ENCODE data around the gene PPP2R2D. TPM values are rescaled to one million over a fixed set of nuclear protein-coding genes. Genes with fewer than 3 reads are reported as not detected.

Gene PPP2R2D
- total and polyA plus RNA-seq, 9 donors, result 26.7 to 62.9 (median 42.0) TPM

- intact Hi-C loops (cut with DNase I), result loop anchor here in 3 of 4 donors (5.0 to 10.0 kb wide), 2 partner anchors 142 to 265 kb away; no protein-coding TSS in a partner anchor
- DNase-seq, result peak in 1 of 5 donors; percentile 26
These were observed 20.7 kb upstream of the PPP2R2D start for GRCh38 chr10:131880016-131880590.

GRCh38 chr10:131881104-131881880, 19.5 kb upstream of the PPP2R2D start:
- no peak overlapping the region for H3K4me3 ChIP-seq
- 81 to 89% (median 87%) methylated on average over 15 of the region's 15 CpGs for WGBS, 3 donors
- H3K36me3 ChIP-seq, result no peaks in the 10 kb centered on the region
- intact Hi-C loops (cut with DNase I), result loop anchor here in 3 of 4 donors (5.0 to 10.0 kb wide), 2 partner anchors 141 to 264 kb away; no protein-coding TSS in a partner anchor
- no peak for TF ChIP-seq POLR2A (IDR thresholded peaks at IDR 0.05)
- no peak for TF ChIP-seq CTCF (IDR thresholded peaks at IDR 0.05)
- H3K9me3 ChIP-seq, result no peaks in the 10 kb centered on the region
- H3K27me3 ChIP-seq, result no peaks in the 10 kb centered on the region
- no peak overlapping the region for H3K27ac ChIP-seq
- peaks cover 2% of the 10 kb centered on the region for H3K4me1 ChIP-seq (ENCODE audit: insufficient read depth)
- peak in 1 of 5 donors; percentile 9 for DNase-seq

More at GRCh38 chr10:131880016-131880590, 20.7 kb upstream of the PPP2R2D start:
- TF ChIP-seq CTCF (IDR thresholded peaks at IDR 0.05) (no peak), POLR2A (IDR thresholded peaks at IDR 0.05) (no peak), EP300 (IDR thresholded peaks at IDR 0.05) (no peak)
- peaks cover under 1% of the 10 kb centered on the region for H3K4me1 ChIP-seq (ENCODE audit: insufficient read depth)
- no peaks in the 10 kb centered on the region for H3K9me3 ChIP-seq
- H3K36me3 ChIP-seq, result no peaks in the 10 kb centered on the region
- H3K27ac ChIP-seq, result no peak overlapping the region
- H3K27me3 ChIP-seq, result no peaks in the 10 kb centered on the region
- H3K4me3 ChIP-seq, result no peak overlapping the region
- WGBS, 3 donors, result 77 to 83% (median 80%) methylated on average over 13 of the region's 13 CpGs

GRCh38 chr10:131882151-131882550, 18.7 kb upstream of the PPP2R2D start:
- intact Hi-C loops (cut with DNase I), result loop anchor here in 3 of 4 donors (5.0 to 10.0 kb wide), 2 partner anchors 140 to 263 kb away; no protein-coding TSS in a partner anchor

More at GRCh38 chr10:131882151-131882550, 18.7 kb upstream of the PPP2R2D start:
- Histone ChIP-seq H3K27me3 (no peaks in the 10 kb centered on the region), H3K9me3 (no peaks in the 10 kb centered on the region), H3K27ac (no peak overlapping the region), H3K4me3 (no peak overlapping the region), H3K4me1 (ENCODE audit: insufficient read depth) (peaks cover 2% of the 10 kb centered on the region), H3K36me3 (no peaks in the 10 kb centered on the region)
- no peak for TF ChIP-seq CTCF (IDR thresholded peaks at IDR 0.05)
- WGBS, 3 donors, result 88 to 89% (median 88%) methylated on average over 8 of the region's 8 CpGs
- no peak for DNase-seq
